ENCODE measurements around the gene TRAPPC6A.
"Not testable (repeated sequence)": the region's sequence is repeated elsewhere in the genome, so short reads cannot be mapped to it uniquely, and the experiment has no call there.

Gene TRAPPC6A

DNA sequence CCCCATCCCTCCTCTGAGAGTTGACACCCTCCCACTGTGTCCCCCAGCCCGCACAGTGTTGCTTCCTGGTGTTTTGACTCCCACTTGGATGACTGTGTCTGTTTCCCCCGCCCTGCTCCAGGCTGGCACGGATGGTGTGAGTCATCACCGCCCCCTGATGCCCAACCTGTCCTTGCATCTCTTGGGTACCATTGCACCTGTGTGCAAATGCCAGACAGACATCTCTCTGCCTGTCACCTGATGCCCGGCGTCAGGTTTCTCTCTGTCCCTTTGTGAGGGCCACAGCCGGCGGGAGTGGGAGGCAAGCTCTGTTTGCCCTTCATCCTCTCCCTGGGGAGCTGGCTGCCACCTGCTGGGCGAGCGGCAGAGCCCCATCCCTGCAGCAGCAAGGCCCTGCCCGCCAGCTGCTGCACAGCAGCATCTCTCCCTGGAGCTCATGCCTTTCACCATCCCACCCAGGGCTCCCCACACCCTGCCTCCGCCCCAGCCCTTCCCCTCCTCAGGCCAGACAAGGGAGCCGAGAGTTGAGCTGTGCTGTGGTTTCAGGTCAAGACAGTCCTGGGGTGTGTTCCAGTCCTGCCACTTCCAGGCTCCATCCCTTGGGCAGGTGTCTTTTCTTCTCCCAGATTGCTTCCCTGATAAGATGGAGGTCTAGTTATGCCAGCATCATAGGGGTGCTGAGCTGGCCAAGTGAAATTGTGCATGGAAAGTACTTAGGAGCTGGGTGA lies 47.0 kb downstream of the TRAPPC6A start:
- no peak for DNase-seq (ENCODE audit: low read depth in 2 of 3, low spot score in 2 of 3)

DNA sequence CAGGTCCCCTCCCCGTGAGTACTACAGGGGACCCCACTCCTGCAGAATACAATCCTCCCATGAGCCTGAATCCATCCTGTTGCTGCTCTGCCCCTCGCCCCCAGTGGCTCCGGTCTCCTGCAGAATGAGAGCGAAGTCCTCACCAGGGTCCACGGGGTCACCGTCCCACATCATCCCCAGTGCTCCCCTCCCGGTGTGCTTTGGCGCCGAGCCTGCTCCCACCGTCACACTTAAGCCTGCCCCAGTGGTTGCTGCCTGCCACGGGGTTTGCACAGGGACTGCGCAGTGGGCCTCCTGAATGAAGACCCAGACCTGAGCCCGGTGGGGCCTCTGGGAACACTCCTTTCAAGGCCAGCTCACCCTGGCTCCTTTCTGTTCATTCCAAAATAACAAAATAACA lies 47.8 kb downstream of the TRAPPC6A start:
- DNase-seq (ENCODE audit: low read depth in 2 of 3, low spot score in 2 of 3) = no peak

DNA sequence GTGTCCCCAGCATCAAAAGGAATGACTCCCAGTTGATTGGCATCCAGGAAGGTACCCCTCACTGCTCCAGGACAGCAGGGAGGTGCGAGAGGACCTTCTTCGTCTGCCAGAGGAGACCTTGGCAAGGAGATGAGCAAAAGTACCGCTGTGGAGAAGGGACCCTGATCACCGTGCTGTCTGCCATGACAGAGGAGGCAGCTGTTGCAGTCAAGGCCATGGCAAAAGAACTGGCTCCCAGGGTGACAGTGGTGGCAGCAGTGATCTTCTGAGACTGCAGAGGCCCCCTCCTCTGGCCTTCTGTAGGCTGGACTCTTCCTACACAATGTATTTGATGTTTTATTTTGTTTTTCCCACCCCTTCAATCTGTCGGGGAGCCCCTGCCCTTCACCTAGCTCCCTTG lies 49.2 kb downstream of the TRAPPC6A start:
- DNase-seq (ENCODE audit: low read depth in 2 of 3, low spot score in 2 of 3) = no peak

DNA sequence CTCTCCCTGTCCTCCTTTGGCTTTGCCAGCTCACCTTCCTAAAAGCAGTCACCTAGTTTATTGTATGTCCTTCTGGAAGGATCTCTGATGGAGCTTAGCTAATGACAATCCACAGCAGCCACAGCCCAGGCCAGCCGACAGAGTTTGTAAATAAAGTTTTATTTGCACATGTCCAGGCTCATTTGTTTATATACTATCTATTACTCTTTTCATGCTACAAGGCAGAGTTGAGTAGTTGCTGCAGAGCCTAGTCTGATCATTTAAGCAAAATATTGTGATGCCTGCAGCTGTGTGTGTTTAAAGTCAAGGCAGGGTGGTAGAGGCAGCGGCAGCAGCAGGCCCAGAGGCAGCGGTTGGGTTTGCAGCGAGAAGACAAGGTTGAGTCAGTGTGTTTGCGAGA lies 49.9 kb downstream of the TRAPPC6A start:
- no peak for DNase-seq (ENCODE audit: low read depth in 2 of 3, low spot score in 2 of 3)

DNA sequence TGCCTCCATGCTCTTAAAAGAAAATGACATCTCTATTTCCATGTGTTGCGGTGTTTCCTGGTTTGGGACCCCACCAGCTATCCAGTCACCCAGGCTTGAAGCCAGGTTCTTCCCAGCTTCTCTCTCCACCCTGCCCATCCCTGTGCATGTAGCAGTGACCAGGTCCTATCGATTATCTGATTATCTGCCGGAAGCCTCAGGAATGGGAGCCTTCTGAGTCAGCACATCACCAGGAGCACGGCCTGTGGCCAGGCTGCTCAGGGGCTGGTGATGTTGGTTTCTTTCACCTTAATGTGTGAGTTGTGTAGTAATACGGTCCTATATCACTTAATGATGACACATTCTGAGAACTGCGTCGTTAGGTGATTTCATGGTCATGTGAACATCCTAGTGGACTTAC lies 51.4 kb downstream of the TRAPPC6A start:
- no peak for DNase-seq (ENCODE audit: low read depth in 2 of 3, low spot score in 2 of 3)

DNA sequence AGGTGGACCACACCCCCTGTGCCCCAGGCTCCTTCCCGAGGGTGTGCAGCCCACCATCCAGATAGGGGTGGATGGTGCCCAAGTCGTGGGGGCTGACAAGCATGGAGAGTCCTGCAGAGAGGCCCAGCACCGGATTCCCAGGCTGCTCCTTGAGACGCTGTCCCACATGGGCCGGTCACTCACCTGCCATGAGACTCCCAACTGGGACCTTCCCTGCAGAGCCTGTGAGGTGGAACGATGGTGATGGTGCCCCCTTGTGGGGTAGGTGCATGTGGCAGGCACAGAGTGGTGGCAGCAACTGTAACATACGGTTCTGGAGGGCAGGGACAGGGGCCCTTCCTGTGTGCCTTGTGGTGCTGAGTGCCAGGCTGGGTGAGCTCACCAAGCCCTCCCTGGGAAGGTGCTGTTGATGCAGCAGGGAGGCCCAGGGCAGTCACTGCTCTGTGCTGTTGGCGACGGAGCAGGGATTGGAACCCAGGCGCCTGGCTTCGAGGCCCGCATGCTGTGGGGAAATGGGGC lies 52.0 kb downstream of the TRAPPC6A start:
- DNase-seq (ENCODE audit: low read depth in 2 of 3, low spot score in 2 of 3) = peak; percentile 46 to 71 (median 58)

DNA sequence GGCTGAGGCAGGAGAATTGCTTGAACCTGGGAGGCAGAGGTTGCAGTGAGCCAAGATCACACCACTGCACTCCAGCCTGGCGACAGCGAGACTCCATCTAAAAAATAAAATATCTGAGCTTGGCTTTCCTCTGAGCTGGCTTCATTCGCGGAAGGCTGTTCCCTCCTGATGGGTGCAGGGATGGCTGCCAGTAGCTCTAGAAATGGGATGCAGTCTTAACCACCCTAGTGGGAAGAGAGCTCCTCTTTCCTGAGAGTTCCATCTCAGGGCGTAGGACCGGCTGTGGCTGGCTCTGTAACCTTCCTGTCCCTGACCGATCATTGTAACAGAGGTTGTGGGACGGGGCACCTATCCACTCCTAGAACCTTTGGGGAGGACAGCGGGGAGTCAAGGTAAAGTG lies 52.7 kb downstream of the TRAPPC6A start:
- DNase-seq (ENCODE audit: low read depth in 2 of 3, low spot score in 2 of 3) = no peak

DNA sequence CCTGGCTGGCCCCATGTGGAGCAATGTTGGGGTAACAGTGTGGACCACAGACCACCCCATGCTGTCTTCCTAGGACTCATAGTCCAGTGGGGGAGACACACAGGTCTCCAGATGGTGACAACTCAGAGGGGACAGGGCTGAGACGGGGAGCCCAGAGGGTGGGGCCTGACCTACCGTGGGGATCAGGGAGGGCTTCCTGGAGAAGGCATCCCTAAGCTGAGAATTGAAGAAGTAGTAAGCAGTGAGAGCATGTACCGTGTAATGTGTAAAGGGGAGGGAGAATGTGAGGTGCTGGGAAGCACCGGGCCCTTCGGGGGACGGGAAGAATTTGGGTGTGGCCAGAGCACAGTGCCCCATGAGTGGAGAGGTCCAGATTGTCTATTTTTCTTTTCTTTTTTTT lies 54.0 kb downstream of the TRAPPC6A start:
- DNase-seq (ENCODE audit: low read depth in 2 of 3, low spot score in 2 of 3) = no peak

DNA sequence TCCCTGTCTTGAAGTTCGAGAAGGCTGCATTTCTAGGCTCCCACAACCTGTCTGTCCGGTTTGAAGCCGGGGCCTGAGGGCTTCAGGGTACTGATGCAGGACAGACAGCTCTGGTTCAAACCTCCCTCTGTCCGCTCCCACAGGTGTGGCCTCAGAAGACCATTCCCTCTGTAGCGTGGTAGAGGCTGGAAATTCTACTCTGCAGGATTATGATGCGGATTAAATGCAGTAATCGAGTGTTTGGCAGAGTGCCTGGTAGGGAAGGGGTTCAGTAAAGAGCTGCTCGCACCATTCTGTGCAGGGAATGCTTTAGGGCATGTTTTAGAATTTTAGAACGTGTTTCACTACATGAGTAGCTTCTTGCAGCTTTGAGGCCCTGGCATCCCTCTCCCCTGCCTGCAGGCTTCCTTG lies 54.6 kb downstream of the TRAPPC6A start:
- no peak for DNase-seq (ENCODE audit: low read depth in 2 of 3, low spot score in 2 of 3)

DNA sequence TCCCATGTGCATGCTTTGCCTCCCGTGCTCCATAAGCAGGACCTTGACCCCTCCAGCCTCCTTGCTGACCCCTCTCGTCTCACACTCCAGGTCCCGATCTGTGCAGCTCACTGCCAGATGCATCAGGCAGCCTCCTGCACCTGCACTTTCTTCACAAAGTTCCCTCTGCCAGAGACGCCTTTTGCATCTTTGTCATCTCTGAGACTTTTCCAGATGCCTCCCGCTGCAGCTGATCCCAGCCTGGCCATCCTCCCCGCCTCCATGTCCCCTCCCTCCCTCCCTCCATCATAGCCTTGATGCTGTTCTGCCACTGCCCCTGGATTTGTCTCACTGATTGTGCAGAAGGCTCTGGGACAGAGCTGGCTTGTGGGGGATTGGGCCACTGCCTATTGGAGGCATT lies 55.2 kb downstream of the TRAPPC6A start:
- DNase-seq (ENCODE audit: low read depth in 2 of 3, low spot score in 2 of 3) = no peak

DNA sequence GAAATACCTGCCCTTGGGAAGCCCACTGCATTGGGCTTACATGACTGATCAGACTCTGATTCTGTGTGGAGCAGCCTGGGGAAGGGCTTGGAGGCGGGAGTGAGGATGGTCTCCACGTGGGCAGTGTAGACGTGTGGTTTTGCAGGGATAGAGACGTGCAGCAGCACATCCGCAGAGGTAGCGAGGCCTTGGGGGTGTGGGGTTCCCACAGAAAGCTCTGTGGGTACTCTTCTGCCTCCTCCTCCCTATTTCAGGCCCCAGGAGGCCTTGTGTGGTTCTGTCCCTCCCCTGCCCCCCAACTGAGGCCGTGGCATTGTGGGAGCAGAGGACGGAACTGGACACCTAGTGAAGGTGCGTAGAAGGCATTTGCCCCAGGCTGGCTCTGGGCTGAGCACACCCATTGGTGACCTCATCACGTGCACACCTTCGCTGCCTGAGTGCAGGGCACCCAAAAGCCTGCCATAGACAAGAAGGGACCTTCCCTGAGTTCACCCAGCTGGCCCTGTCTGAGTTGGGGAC lies 56.2 kb downstream of the TRAPPC6A start:
- DNase-seq (ENCODE audit: low read depth in 2 of 3, low spot score in 2 of 3) = no peak

DNA sequence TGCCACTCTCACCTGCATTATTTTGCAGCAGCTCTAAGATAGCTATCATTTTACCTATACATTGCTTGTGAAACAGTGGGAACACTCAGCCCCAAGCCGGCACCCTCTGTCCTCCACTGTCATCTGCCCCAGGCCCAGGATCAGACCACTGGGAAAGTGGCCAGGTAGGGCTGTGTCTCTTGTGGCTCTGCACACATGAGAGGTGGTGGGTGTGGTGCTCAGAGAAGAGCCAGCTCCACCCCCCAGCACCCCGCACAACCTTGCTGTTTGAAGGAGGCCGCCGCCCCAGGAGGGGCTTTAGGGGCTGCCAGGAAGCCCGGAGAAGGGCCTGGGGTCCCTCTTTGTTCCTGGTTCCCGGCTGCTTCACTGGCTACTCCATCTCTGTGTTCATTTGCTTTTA lies 58.5 kb downstream of the TRAPPC6A start:
- no peak for DNase-seq (ENCODE audit: low read depth in 2 of 3, low spot score in 2 of 3)

DNA sequence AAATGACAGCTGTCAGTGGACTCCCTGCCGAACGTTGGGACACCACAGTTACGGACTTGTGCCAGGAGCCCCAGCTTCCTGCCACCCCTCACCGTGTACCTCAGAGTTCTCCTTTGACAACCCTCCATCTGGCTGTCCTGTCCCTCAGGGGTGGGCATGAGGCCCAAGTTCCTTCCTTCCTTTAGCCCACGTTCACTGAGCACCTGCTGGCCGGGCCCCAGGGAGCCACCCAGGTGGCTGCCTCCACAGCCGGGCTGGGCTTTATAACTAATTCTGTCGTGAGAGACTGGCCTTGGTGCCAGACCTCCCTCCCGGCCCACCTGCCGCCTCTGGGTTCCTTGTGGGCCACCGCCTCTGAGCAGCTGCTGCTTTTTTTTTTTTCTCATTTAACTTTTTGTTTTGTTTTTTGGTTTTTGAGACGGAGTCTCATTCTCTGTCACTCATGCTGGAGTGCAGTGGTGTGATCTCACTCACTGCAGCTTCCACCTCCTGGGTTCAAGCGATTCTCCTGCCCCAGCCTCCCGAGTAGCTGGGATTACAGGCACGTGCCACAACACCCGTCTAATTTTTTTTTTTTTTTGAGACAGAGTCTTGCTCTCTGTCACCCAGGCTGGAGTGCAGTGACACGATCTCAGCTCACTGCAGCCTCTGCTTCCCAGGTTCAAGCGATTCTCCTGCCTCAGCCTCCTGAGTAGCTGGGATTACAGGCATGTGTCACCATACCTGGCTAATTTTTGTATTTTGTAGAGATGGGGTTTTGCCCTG lies 59.3 kb downstream of the TRAPPC6A start:
- not testable (repeated sequence) for DNase-seq (ENCODE audit: low read depth in 2 of 3, low spot score in 2 of 3)

DNA sequence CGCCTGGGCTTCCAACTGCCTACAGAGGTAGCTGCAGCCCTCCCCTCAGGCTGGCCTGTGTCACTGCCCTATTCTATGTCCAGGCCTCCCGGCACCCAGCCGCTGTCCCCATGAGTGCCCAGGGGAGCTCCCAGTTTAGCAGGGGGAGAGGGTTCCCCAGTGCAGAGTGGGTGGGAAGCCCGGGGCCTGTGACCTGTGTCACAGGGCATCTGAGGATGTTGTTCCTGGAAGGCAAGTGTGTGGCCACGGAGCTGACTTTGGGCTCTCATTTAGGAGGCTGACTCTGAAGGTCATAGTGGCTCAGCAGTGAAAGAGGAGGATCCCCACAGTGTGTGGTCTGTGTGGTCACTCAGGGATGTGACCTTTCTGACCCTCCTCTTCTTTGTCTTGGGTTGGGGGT lies 59.9 kb downstream of the TRAPPC6A start:
- no peak for DNase-seq (ENCODE audit: low read depth in 2 of 3, low spot score in 2 of 3)

DNA sequence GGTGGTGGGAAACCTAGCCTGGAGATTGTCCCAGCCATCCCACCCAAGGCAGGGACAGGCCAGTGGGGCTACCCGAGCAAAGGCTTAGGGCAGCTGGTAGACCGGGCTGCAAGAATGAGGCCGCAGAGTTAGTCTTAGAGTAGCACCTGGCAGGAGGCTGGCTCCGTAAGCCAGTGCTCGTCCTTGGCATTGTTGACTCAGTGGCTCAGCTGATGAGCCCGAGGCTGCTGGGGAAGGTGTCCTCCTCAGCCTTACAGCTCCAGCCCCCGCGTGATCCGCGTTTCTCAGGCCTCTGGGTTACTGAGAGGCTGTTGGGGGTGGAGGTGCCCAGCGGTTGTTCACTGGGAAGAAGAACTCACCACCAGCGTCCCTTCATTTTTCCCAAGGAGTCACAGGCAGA lies 60.4 kb downstream of the TRAPPC6A start:
- DNase-seq (ENCODE audit: low read depth in 2 of 3, low spot score in 2 of 3) = no peak

DNA sequence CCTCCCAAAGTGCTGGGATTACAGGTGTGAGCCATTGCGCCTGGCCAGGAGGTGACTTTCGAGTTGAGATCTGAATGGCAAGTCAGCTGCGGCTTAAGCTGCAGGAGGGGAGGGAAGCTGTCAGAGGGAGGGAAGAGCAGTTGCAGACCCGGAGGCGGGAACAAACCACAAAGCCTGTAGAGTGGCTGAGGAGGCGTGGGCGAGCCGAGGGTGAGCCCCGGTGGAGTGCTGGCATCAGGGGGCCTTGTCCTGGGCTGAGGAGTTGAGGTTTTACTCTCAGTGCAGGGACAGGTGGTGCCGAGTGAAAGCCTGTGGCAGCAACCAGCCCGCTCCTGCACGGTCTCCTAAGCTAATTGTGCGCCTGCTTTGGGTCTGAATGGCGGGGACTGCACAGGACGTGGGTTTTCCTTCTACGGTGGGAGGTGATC lies 60.9 kb downstream of the TRAPPC6A start:
- peak; percentile 47 to 67 (median 50) for DNase-seq (ENCODE audit: low read depth in 2 of 3, low spot score in 2 of 3)

DNA sequence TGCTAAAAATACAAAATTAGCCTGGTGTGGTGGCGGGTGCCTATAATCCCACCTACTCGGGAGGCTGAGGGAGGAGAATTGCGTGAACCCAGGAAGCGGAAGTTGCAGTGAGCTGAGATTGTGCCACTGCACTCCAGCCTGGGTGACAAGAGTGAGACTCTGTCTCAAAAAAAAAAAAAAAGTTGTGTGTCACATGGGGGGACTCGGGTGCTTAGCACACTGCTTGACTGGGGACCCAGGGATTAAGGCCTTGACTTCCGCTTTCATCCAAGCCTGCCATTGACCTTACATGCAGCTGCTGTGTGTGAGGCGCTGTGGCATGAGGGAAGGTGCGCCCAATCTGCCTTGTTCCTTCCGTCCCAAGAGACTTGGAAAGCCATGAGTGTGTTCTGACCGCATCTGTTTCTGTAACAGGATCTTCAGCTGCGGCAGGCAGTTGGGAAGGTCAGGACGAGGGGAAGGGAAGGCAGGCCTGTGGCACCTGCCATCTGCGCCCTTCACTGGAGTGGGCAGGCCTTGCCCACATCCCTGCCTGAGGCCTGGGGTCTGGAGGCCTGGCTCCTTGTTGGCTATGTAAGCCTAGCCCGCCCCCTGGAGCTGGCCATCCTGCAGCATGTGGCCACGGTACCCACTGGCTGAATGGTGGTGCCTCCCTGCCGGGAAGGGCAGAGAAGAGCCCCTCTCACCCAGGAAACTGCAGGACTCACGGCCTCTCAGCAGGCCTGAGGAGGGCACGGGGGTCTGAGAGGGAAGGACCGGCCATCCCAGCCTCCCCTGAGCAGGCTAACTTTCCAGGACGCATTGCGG lies 62.0 kb downstream of the TRAPPC6A start:
- no peak for DNase-seq (ENCODE audit: low read depth in 2 of 3, low spot score in 2 of 3)

DNA sequence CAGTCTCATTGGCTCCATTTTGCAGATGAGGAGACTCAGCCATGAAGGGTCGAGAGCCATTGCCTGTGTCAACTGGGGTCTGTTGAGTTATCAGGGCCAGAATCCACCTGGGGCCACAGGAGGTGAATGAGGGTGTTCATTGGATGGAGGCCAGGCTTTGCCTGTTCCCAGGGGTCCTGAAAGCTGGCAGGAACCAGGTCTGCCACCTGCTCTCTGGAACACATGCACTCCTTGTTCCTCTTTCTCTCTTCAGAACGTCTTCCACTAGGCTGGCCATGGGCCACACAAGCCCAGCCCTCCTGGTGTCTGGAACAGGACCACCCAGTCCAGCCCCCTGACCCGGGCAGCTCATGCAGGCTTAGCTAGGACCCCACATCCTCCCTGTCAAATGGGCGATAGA lies 63.9 kb downstream of the TRAPPC6A start:
- DNase-seq (ENCODE audit: low read depth in 2 of 3, low spot score in 2 of 3) = no peak

DNA sequence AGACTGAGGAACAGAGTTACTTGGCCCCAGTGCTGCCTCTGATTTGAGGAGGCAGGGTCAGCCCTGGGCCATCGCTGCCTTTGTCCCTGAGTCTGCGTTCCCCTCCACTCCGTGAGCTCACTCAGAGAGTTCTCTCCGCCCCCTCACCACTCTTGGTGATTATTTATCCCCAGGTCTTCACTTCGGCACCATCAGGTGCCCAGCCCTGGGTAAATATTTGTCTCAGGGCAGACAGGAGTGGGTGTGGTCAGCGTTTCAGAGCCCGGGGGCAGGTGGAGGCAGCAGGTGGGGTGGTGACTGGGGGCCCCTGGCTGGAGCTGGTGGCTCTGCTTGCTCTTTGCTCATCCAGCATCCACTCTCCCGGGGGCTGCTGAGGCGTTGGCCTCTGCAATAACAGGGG lies 64.4 kb downstream of the TRAPPC6A start:
- no peak for DNase-seq (ENCODE audit: low read depth in 2 of 3, low spot score in 2 of 3)
